GM23338 (cell line): ENCODE results near the gene CTDSPL.

Experiments used
- CREB1 ChIP-seq: fragments of 250-450 bp; sonication (Bioruptor Pico); IDR thresholded peaks from 2 replicates; pipeline ENCODE4 v1.5.0; 2020; ENCODE audit warnings: low read depth, mild to moderate bottlenecking, moderate library complexity
- CTCF ChIP-seq, 2 experiments: fragments of 200-600 bp in 1 of 2; sonication (generic) in 1 of 2; conservative IDR thresholded peaks; 2 replicates each; pipeline versions ENCODE4 v1.5.1 to v1.6.1; 2016 to 2017; ENCODE audit warnings: antibody characterized with exemption in 2 of 2, low read depth in 2 of 2, mild to moderate bottlenecking in 2 of 2, moderate library complexity in 1 of 2
- ETS1 ChIP-seq: IDR thresholded peaks from 2 replicates; pipeline ENCODE4 v1.6.1; 2016; ENCODE audit warnings: antibody characterized with exemption
- EZH2 ChIP-seq: fragments of 200-600 bp; sonication (generic); IDR thresholded peaks from one replicate; pipeline ENCODE4 v1.8.0; 2017; ENCODE audit warnings: antibody characterized with exemption, mild to moderate bottlenecking, low read depth; ENCODE audit not compliant: unreplicated experiment
- EZH2phosphoT487 ChIP-seq: fragments of 200-600 bp; sonication (generic); IDR thresholded peaks from one replicate; pipeline ENCODE4 v1.8.1; 2018; ENCODE audit warnings: antibody characterized with exemption; ENCODE audit not compliant: unreplicated experiment
- JUNB ChIP-seq: IDR thresholded peaks from one replicate; pipeline ENCODE4 v1.6.1; 2016; ENCODE audit warnings: antibody characterized with exemption; ENCODE audit not compliant: unreplicated experiment
- POLR2AphosphoS5 ChIP-seq: IDR thresholded peaks from 2 replicates; pipeline ENCODE4 v1.6.1; 2016; ENCODE audit warnings: antibody characterized with exemption, low read depth
- REST ChIP-seq: IDR thresholded peaks from one replicate; pipeline ENCODE4 v1.6.1; 2018; ENCODE audit warnings: antibody characterized with exemption; ENCODE audit not compliant: unreplicated experiment
- STAT1 ChIP-seq: IDR thresholded peaks from one replicate; pipeline ENCODE4 v1.6.1; 2016; ENCODE audit warnings: antibody characterized with exemption; ENCODE audit not compliant: unreplicated experiment
- ZNF114 ChIP-seq: fragments of 250-450 bp; sonication (Bioruptor Pico); IDR thresholded peaks from 2 replicates; pipeline ENCODE4 v1.5.0; 2020; ENCODE audit warnings: mild to moderate bottlenecking, moderate library complexity
- ZNF462 ChIP-seq: fragments of 250-450 bp; sonication (Bioruptor Pico); IDR thresholded peaks from 2 replicates; pipeline ENCODE4 v1.5.0; 2020; ENCODE audit warnings: mild to moderate bottlenecking, moderate library complexity

GRCh38 chr3:37982331-37982730 is 120.7 kb downstream of the CTDSPL start:
- TF ChIP-seq CTCF (conservative IDR thresholded peaks at IDR 0.05; ENCODE audit: low read depth in 2 of 2) (no peak), REST (no peak), CREB1 (no peak), ZNF462 (CRISPR knock-in tag) (no peak), POLR2AphosphoS5 (no peak), EZH2 (no peak), EZH2phosphoT487 (no peak), ZNF114 (CRISPR knock-in tag) (no peak), JUNB (no peak), STAT1 (no peak), ETS1 (no peak)
